Measurements from ENCODE around the gene C2orf42.

GRCh38 chr2:70160545-70160944, 30.3 kb downstream of the C2orf42 start:
- TF ChIP-seq EP300 (IDR thresholded peaks at IDR 0.05) (no peak), CTCF (IDR thresholded peaks at IDR 0.05) (no peak)
